GM18502 (cell line): ENCODE data around the gene MCL1.
"Not testable (repeated sequence)": the region's sequence is repeated elsewhere in the genome, so short reads cannot be mapped to it uniquely, and the experiment has no call there.

Experiments
- ATAC-seq: cut with Tn5 transposase; IDR thresholded peaks from one replicate; pipeline ENCODE4 v1.9.1; 2021; ENCODE audit warnings: mild to moderate bottlenecking; ENCODE audit not compliant: unreplicated experiment, poor library complexity

MCL1 gene

GRCh38 chr1:150573648-150574071, 5.8 kb downstream of the MCL1 start:
- not testable (repeated sequence) for ATAC-seq

DNA sequence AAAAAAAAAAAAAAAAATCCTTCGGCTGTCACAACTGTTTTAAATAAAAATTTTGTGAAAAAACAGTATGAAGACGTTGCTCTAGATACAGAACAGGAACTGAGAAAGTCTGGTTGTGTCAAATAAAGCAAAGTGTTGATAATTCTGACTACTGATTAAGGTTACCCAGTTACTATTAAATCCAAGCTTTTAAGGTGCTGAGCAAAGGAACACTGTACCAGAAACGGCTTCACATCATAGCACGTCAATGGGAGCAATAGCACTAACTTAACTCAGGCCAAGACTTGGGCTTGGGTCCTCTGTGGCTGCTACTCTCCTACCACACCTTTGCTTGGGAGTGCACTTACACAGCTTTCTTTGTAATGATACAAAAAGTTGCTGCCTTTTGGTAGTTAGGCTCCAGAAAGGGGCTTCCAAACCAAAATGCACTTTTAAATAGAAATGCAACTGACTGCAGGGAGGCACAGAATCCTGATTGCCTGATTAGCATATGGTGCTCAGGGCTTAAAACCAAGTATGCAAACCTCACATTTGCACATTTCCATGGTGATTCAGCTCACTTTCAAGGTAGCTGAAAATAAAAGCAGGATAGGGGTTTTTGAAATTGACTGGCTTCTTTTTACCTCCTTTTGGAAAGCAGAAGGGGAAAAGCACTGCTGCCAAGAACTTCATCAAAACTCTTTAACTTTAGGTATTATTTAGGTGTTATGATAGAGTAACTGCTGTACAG, 6.3 kb downstream of the MCL1 start:
- no peak for ATAC-seq

DNA sequence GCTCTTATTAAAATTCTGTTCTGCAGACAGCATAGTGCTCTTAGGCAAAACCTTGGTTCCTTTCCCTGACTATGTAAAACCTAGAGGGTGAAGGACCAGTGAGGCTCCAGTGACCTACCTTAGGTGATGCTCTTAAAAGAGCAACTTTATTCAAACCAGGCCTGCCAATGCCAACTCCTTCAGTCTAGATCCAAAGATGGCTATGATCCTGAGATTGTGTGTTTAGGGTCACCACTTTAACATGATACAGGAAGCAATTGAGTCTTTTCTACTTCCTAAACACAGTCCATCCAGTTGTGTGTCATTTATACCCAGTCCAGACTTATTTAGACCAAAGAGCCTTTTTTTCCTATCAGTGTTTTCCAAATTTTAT, 10.8 kb downstream of the MCL1 start:
- no peak for ATAC-seq

- ATAC-seq, result peak; percentile 28
These were observed 11.5 kb downstream of the MCL1 start for GRCh38 chr1:150567717-150568593.

DNA sequence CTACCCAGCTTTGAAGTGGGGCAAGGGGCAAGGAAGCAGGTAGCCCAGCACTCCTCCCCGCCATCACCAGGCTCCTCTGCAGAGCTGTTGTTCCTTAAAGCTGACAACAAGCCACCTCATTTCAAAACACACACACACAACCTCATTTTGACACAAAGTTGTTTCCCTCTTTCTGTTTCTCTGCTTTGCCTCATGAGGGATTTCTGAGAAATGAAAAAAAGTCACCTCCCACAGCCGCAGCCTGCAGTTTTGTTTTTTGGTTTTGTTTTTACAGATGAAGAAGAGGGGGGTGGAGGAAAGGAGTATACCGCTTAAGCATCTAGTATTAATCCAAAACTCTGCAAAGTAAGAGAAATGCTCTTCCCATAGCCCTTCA, 12.1 kb downstream of the MCL1 start:
- peak; percentile 37 for ATAC-seq

- ATAC-seq, result no peak
These were observed 12.6 kb downstream of the MCL1 start for GRCh38 chr1:150566589-150567340.

- not testable (repeated sequence) for ATAC-seq
These were observed 14.0 kb downstream of the MCL1 start for GRCh38 chr1:150565240-150565991.

- no peak for ATAC-seq
These were observed 15.1 kb downstream of the MCL1 start for GRCh38 chr1:150564051-150564991.

- no peak for ATAC-seq
These were observed 15.9 kb downstream of the MCL1 start for GRCh38 chr1:150563340-150564038.

DNA sequence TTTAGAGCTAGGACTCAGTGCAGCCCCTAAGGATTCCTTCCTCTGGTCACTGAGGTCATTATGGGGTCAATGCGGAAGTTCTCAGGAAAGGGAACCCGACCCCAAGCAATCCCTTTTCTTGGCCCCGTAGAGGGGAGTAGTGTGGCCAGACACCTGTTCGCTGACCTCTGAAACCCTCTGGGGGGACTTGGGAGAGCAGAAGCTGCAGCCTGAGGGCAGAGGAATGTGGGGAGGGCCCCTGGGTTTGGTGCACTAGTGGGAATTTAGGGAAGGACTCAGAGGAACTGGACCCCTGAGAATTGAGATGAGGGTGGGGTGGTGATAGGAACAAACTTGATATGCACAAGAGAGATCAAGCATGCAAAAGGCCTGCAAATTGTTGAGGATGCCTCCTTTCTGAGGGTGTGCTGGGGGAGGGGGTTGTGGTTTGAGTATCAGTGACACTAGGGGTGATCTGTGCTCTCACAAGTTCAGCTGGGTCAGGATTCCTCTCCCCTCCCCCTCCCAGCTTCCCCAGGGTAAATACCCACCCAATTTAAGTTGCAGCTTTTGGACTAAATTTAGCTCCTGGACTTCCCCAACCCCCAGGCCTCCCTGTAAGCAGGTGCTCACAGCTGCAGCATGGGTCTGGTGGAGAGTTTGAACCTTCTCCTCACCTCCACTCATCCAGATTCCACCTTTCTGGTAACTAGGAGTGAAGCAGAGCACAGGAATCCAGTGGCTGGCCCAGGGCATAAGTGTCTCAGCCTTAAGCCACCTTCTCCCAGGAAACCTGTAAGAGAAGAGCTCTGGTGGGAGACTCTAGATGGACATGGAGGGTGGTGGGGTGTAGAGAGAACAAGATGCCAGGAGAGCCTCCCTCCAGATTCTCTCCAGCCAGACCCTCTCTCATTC, 16.7 kb downstream of the MCL1 start:
- ATAC-seq, result peak; percentile 28

DNA sequence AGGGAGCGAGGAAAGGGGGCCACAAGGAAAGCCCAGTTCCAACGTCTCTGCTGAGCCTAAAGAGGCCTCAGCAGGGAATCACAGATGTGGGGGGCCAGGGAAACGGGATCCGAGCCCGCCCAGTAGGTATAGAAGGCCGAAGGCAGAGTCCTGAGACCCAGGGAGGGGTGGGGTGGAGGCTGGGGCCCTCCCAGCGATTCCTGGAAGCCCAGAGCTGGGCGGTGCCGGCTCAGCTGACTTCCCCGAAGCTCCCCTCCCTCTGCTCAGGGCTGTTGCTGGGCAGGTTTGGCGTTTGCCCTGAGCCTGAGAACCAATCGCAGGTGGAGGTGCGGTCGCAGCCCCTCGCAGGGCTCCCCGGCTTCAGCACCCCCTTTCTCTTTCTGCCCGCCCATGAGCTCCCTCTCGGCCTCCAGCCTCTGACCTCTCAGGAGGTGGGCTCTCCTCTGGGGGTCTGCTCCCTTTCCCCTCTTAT, 17.4 kb downstream of the MCL1 start:
- ATAC-seq, result peak; percentile 44

DNA sequence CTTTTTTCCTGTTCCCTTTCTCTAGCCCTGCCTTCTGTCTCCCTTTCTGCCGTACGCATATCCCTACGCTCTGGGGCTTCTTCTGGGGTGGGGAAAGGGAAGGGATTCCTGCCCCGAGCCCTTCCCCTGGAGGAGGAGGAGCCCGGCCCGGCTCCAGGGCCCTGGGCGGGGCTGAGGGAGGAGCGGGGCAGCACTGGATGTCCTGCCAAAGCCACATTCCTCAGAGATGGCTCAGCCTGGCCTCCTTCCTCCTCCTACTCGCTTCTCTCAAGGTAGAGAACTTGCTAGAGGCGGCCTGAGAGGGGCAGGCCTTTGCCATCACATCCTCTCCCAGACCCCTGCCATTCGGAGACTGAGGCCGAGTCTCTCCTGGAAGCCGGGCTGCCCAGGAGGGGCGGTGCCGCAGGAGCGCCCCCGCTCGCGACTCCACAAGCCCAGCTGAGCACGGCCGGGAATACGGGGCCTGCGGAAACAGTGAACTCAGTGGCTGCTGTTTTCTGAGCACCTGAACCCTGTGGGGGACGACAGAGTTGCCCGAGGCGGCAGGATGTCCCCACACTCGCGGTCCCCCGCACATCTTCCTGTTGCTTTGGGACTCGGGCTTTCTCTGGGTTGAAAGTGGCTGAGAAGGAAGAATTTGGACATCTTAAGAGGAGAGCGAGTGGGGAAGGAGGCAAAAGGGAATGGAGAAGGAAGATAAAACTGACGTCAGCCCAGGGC, 18.0 kb downstream of the MCL1 start:
- peak; percentile 22 for ATAC-seq

- peak; percentile 29 for ATAC-seq
These were observed 18.7 kb downstream of the MCL1 start for GRCh38 chr1:150560576-150561253.

- ATAC-seq, result no peak
These were observed 19.4 kb downstream of the MCL1 start for GRCh38 chr1:150560011-150560438.

- no peak for ATAC-seq
These were observed 19.8 kb downstream of the MCL1 start for GRCh38 chr1:150559656-150560010.
